ENCODE data around the gene MDM4.

DNA sequence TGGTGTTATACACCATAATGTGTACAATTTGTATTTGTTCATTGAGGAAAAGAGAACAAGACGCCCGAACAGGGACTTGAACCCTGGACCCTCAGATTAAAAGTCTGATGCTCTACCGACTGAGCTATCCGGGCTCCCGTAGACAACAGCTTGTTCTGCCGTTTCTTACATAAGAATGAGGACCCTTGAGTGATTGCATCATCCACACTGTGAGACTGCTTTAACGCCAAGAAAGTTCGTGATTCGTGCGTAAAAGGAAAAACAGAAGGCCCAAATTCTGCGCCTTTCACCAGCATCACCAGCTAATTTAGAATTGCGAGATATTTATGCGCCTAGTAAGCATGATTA lies 9.3 kb upstream of the MDM4 start:
- TF ChIP-seq, protein P1, sequence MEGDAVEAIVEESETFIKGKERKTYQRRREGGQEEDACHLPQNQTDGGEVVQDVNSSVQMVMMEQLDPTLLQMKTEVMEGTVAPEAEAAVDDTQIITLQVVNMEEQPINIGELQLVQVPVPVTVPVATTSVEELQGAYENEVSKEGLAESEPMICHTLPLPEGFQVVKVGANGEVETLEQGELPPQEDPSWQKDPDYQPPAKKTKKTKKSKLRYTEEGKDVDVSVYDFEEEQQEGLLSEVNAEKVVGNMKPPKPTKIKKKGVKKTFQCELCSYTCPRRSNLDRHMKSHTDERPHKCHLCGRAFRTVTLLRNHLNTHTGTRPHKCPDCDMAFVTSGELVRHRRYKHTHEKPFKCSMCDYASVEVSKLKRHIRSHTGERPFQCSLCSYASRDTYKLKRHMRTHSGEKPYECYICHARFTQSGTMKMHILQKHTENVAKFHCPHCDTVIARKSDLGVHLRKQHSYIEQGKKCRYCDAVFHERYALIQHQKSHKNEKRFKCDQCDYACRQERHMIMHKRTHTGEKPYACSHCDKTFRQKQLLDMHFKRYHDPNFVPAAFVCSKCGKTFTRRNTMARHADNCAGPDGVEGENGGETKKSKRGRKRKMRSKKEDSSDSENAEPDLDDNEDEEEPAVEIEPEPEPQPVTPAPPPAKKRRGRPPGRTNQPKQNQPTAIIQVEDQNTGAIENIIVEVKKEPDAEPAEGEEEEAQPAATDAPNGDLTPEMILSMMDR (IDR thresholded peaks at IDR 0.05; ENCODE audit: insufficient read depth, low read depth, low read length), result no peak
- no peak for TF ChIP-seq EZH2 (IDR thresholded peaks at IDR 0.05; ENCODE audit: insufficient read depth, low read length)
